OCI-LY1 (cell line): Measurements from ENCODE around the gene EPHB2.

ENCODE experiments used
- H2AFZ ChIP-seq: fragments of 200-600 bp; sonication (generic), shearing (Covaris generic); 2 replicates; pipeline ENCODE4 v1.6.0; 2014; ENCODE audit warnings: antibody characterized with exemption, mild to moderate bottlenecking, low read length
- H3F3A ChIP-seq: fragments of 200-600 bp; sonication (generic), shearing (Covaris generic); 2 replicates; pipeline ENCODE4 v1.6.0; 2014; ENCODE audit warnings: mild to moderate bottlenecking, antibody characterized with exemption, low read length, moderate library complexity; ENCODE audit not compliant: insufficient read depth
- H3K27ac ChIP-seq: fragments of 200-600 bp; sonication (generic); 2 replicates; pipeline ENCODE4 v1.5.1; 2014; ENCODE audit warnings: low read length, mixed run types, mild to moderate bottlenecking, low read depth; ENCODE audit not compliant: poor library complexity, severe bottlenecking
- H3K27me3 ChIP-seq: fragments of 200-600 bp; sonication (generic); 2 replicates; pipeline ENCODE4 v1.6.0; 2014; ENCODE audit warnings: antibody characterized with exemption, mild to moderate bottlenecking, low read length, moderate library complexity; ENCODE audit not compliant: insufficient read depth
- H3K36me3 ChIP-seq: fragments of 200-600 bp; sonication (generic); 2 replicates; pipeline ENCODE4 v1.6.1; 2014; ENCODE audit warnings: mild to moderate bottlenecking, antibody characterized with exemption, low read length, moderate library complexity, mixed read lengths; ENCODE audit not compliant: insufficient read depth
- H3K4me1 ChIP-seq: fragments of 200-600 bp; sonication (generic); 2 replicates; pipeline ENCODE4 v1.5.1; 2014; ENCODE audit warnings: mild to moderate bottlenecking, low read length, moderate library complexity; ENCODE audit not compliant: insufficient read depth, severe bottlenecking
- H3K4me2 ChIP-seq: fragments of 200-600 bp; sonication (generic), shearing (Covaris generic); 2 replicates; pipeline ENCODE4 v1.6.1; 2014; ENCODE audit warnings: low read length
- H3K4me3 ChIP-seq: fragments of 200-600 bp; sonication (generic); 2 replicates; pipeline ENCODE4 v1.5.1; 2014; ENCODE audit warnings: low read length, low read depth, mild to moderate bottlenecking, mixed read lengths; ENCODE audit not compliant: poor library complexity, severe bottlenecking
- H3K79me2 ChIP-seq: fragments of 200-600 bp; shearing (Covaris generic); 2 replicates; pipeline ENCODE4 v1.6.1; 2016; ENCODE audit warnings: mixed run types, low read length, mixed read lengths; ENCODE audit not compliant: insufficient read depth
- H3K9ac ChIP-seq: fragments of 200-600 bp; sonication (generic), shearing (Covaris generic); 2 replicates; pipeline ENCODE4 v1.6.1; 2014; ENCODE audit warnings: mild to moderate bottlenecking, low read length, mixed read lengths
- H3K9me2 ChIP-seq: fragments of 200-600 bp; sonication (generic), shearing (Covaris generic); 2 replicates; pipeline ENCODE4 v1.6.1; 2014; ENCODE audit warnings: low read depth, mild to moderate bottlenecking, low read length, mixed read lengths
- H3K9me3 ChIP-seq: fragments of 200-600 bp; shearing (Covaris generic); 2 replicates; pipeline ENCODE4 v1.6.1; 2014; ENCODE audit warnings: low read length, mixed read lengths
- H4K20me1 ChIP-seq: fragments of 200-600 bp; sonication (generic), shearing (Covaris generic); 2 replicates; pipeline ENCODE4 v1.6.0; 2016; ENCODE audit warnings: mild to moderate bottlenecking, low read length; ENCODE audit not compliant: insufficient read depth
- CTCF ChIP-seq: fragments of 200-600 bp; sonication (generic), shearing (Covaris generic); IDR thresholded peaks from 2 replicates; pipeline ENCODE4 v1.5.1; 2017; ENCODE audit warnings: mild to moderate bottlenecking, antibody characterized with exemption, low read length, moderate library complexity, mixed read lengths
- EZH2 ChIP-seq: fragments of 200-600 bp; sonication (generic), shearing (Covaris generic); IDR thresholded peaks from 2 replicates; pipeline ENCODE4 v1.8.0; 2017; ENCODE audit warnings: borderline replicate concordance, mixed run types, mild to moderate bottlenecking, antibody characterized with exemption, low read length, moderate library complexity, mixed read lengths

Gene EPHB2

GRCh38 chr1:22789356-22789994 lies 78.8 kb downstream of the EPHB2 start:
- H2AFZ ChIP-seq: no peak overlapping the region
- H4K20me1 ChIP-seq: no peaks in the 10 kb centered on the region
- H3K27ac ChIP-seq: no peak overlapping the region
- no peaks in the 10 kb centered on the region for H3K27me3 ChIP-seq
- TF ChIP-seq EZH2: no peak
- TF ChIP-seq CTCF: no peak
- H3K4me2 ChIP-seq: no peak overlapping the region
- no peaks in the 10 kb centered on the region for H3K9me2 ChIP-seq
- H3K4me1 ChIP-seq: no peaks in the 10 kb centered on the region
- H3K4me3 ChIP-seq: no peak overlapping the region
- no peak overlapping the region for H3K9ac ChIP-seq
- no peaks in the 10 kb centered on the region for H3K9me3 ChIP-seq
- H3K79me2 ChIP-seq: no peaks in the 10 kb centered on the region
- H3K36me3 ChIP-seq: no peaks in the 10 kb centered on the region
- H3F3A ChIP-seq: no peaks in the 10 kb centered on the region

GRCh38 chr1:22790232-22791008 lies 79.8 kb downstream of the EPHB2 start:
- Histone ChIP-seq H3K4me1 (no peaks in the 10 kb centered on the region), H3K9me3 (no peaks in the 10 kb centered on the region), H3F3A (no peaks in the 10 kb centered on the region), H3K27me3 (no peaks in the 10 kb centered on the region), H2AFZ (no peak overlapping the region), H3K79me2 (no peaks in the 10 kb centered on the region), H4K20me1 (no peaks in the 10 kb centered on the region), H3K4me3 (no peak overlapping the region), H3K9ac (no peak overlapping the region), H3K9me2 (no peaks in the 10 kb centered on the region), H3K36me3 (no peaks in the 10 kb centered on the region), H3K27ac (no peak overlapping the region), H3K4me2 (no peak overlapping the region)
- TF ChIP-seq CTCF (no peak), EZH2 (no peak)

- Histone ChIP-seq H3K79me2 (no peaks in the 10 kb centered on the region), H2AFZ (no peak overlapping the region), H3K9me2 (no peaks in the 10 kb centered on the region), H3K4me3 (no peak overlapping the region), H3K36me3 (no peaks in the 10 kb centered on the region), H3K9ac (no peak overlapping the region), H3K4me1 (no peaks in the 10 kb centered on the region), H4K20me1 (no peaks in the 10 kb centered on the region), H3K9me3 (no peaks in the 10 kb centered on the region), H3K4me2 (no peak overlapping the region), H3F3A (no peaks in the 10 kb centered on the region), H3K27ac (no peak overlapping the region), H3K27me3 (no peaks in the 10 kb centered on the region)
- TF ChIP-seq EZH2: no peak
- no peak for TF ChIP-seq CTCF
Measured at GRCh38 chr1:22791831-22792347, 81.2 kb downstream of the EPHB2 start.
